WERI-Rb-1 (cell line): ENCODE measurements around the gene SUN1.
"Not testable (repeated sequence)": the region's sequence is repeated elsewhere in the genome, so short reads cannot be mapped to it uniquely, and the experiment has no call there.

Experiments used
- DNase-seq: peaks from one replicate; pipeline ENCODE4 v3.0.0-alpha.2; 2020
- H3K27ac ChIP-seq: fragments of 250-450 bp; sonication (Bioruptor Pico); 2 replicates; pipeline ENCODE4 v1.5.1; 2020; ENCODE audit warnings: mild to moderate bottlenecking, moderate library complexity
- H3K27me3 ChIP-seq: fragments of 250-450 bp; sonication (Bioruptor Pico); 2 replicates; pipeline ENCODE4 v1.5.1; 2021; ENCODE audit warnings: mild to moderate bottlenecking, low read depth, moderate library complexity; ENCODE audit not compliant: insufficient read depth, severe bottlenecking
- H3K36me3 ChIP-seq: fragments of 250-450 bp; sonication (Bioruptor Pico); 2 replicates; pipeline ENCODE4 v1.5.1; 2020; ENCODE audit warnings: mild to moderate bottlenecking, moderate library complexity
- H3K4me3 ChIP-seq: 2 replicates; pipeline ENCODE4 v1.5.1; 2011; ENCODE audit warnings: low read depth, mild to moderate bottlenecking, control low read depth, low read length
- H3K9me3 ChIP-seq: fragments of 250-450 bp; sonication (Bioruptor Pico); 2 replicates; pipeline ENCODE4 v1.5.1; 2021; ENCODE audit warnings: mild to moderate bottlenecking, moderate library complexity; ENCODE audit not compliant: severe bottlenecking
- CTCF ChIP-seq: IDR thresholded peaks from 2 replicates; pipeline ENCODE4 v1.5.1; 2011; ENCODE audit warnings: low read depth, mild to moderate bottlenecking, control low read depth, inconsistent platforms, low read length

Gene SUN1

GRCh38 chr7:869348-869747 is 37.1 kb downstream of the SUN1 start:
- no peak for TF ChIP-seq CTCF
- H3K27me3 ChIP-seq: no peaks in the 10 kb centered on the region
- no peak for DNase-seq
- no peaks in the 10 kb centered on the region for H3K9me3 ChIP-seq
- H3K4me3 ChIP-seq: no peak overlapping the region
- H3K36me3 ChIP-seq: peaks cover 65% of the 10 kb centered on the region
- no peak overlapping the region for H3K27ac ChIP-seq

- Histone ChIP-seq H3K36me3 (peaks cover 56% of the 10 kb centered on the region), H3K27me3 (no peaks in the 10 kb centered on the region), H3K4me3 (no peak overlapping the region), H3K9me3 (peaks cover 3% of the 10 kb centered on the region), H3K27ac (no peak overlapping the region)
- no peak for TF ChIP-seq CTCF
- no peak for DNase-seq
These were observed 39.7 kb downstream of the SUN1 start for GRCh38 chr7:871900-872537.

- H3K27ac ChIP-seq, DNase-seq, H3K27me3 ChIP-seq, H3K9me3 ChIP-seq, H3K4me3 ChIP-seq: not testable (repeated sequence)
- H3K36me3 ChIP-seq: peaks cover 49% of the 10 kb centered on the region
These were observed 40.4 kb downstream of the SUN1 start for GRCh38 chr7:872685-873084.

- H3K4me3 ChIP-seq: no peak overlapping the region
- H3K9me3 ChIP-seq: peaks cover 3% of the 10 kb centered on the region
- TF ChIP-seq CTCF: peak; percentile 97
- H3K27me3 ChIP-seq: no peaks in the 10 kb centered on the region
- DNase-seq: peak; percentile 78
- H3K27ac ChIP-seq: peak overlapping the region; percentile 43
- H3K36me3 ChIP-seq: peaks cover 44% of the 10 kb centered on the region
These were observed 41.2 kb downstream of the SUN1 start for GRCh38 chr7:873367-874002.

- H3K4me3 ChIP-seq: no peak overlapping the region
- H3K27me3 ChIP-seq: no peaks in the 10 kb centered on the region
- DNase-seq: no peak
- peak overlapping the region; percentile 43 for H3K27ac ChIP-seq
- H3K36me3 ChIP-seq: peaks cover 45% of the 10 kb centered on the region
- TF ChIP-seq CTCF: no peak
- peaks cover 3% of the 10 kb centered on the region for H3K9me3 ChIP-seq
These were observed 41.9 kb downstream of the SUN1 start for GRCh38 chr7:874031-874749.

- peaks cover 48% of the 10 kb centered on the region for H3K36me3 ChIP-seq
- H3K4me3 ChIP-seq: no peak overlapping the region
- H3K27me3 ChIP-seq: no peaks in the 10 kb centered on the region
- H3K9me3 ChIP-seq: peaks cover 3% of the 10 kb centered on the region
- no peak overlapping the region for H3K27ac ChIP-seq
- no peak for TF ChIP-seq CTCF
- DNase-seq: no peak
These were observed 42.8 kb downstream of the SUN1 start for GRCh38 chr7:875051-875450.
